Prostate gland (tissue), 2 donors: ENCODE results near the gene FRMD4A. TPM values are rescaled to one million over a fixed set of nuclear protein-coding genes. Genes with fewer than 3 reads are reported as not detected.

Experiments
- DNase-seq: peaks from one replicate; pipeline ENCODE4 v3.0.0-alpha.2; 2019; ENCODE audit warnings: low spot score
- H3K27ac ChIP-seq, 2 donors: fragments of 200-600 bp; sonication (generic); 2 replicates each; pipeline ENCODE4 v1.5.1; 2017 to 2019
- H3K27me3 ChIP-seq: fragments of 200-600 bp; sonication (generic); replicated peaks from 2 replicates; pipeline ENCODE4 v1.5.1; 2019; ENCODE audit not compliant: insufficient read depth
- H3K36me3 ChIP-seq, 2 donors: fragments of 200-600 bp; sonication (generic); 1 replicate in 1 of 2; 2 replicates in 1 of 2; pipeline versions ENCODE4 v1.5.1 to v1.8.1; 2017 to 2019
- H3K4me1 ChIP-seq: fragments of 200-600 bp; sonication (generic); replicated peaks from 2 replicates; pipeline ENCODE4 v1.5.1; 2019
- H3K4me3 ChIP-seq, 2 donors: fragments of 200-600 bp; sonication (generic); 2 replicates each; pipeline ENCODE4 v1.5.1; 2017 to 2019
- H3K9me3 ChIP-seq: fragments of 200-600 bp; sonication (generic); 2 replicates; pipeline ENCODE4 v1.5.1; 2017
- CTCF ChIP-seq, 4 experiments: fragments of 200-600 bp in 2 of 4; fragments of 450-650 bp in 2 of 4; sonication (generic) in 2 of 4; IDR thresholded peaks; 1 replicate in 3 of 4; 2 replicates in 1 of 4; pipeline ENCODE4 v1.5.1; 2016 to 2019; ENCODE audit warnings: antibody characterized with exemption in 4 of 4, mild to moderate bottlenecking in 2 of 4, moderate library complexity in 2 of 4
- POLR2A ChIP-seq: fragments of 450-650 bp; IDR thresholded peaks from one replicate; pipeline ENCODE4 v1.6.1; 2016; ENCODE audit warnings: antibody characterized with exemption, mild to moderate bottlenecking
- POLR2AphosphoS5 ChIP-seq: sonication (generic); formaldehyde crosslinking; IDR thresholded peaks from one replicate; pipeline ENCODE4 v1.6.1; 2017; ENCODE audit warnings: antibody characterized with exemption
- WGBS: methylation state at CpG from one replicate; pipeline ENCODE4 v1.1.5; 2018; 5-methylcytosine and 5-hydroxymethylcytosine counted together
- intact Hi-C: fragments of 100-400 bp; cut with DNase I; formaldehyde crosslinking; loops from one replicate; pipeline ENCODE4 v1.14.2; 2022
- total RNA-seq, 2 donors: library from RNA; depleted of rRNA; stranded (reverse); fragments of >200 nt; gene quantifications; one replicate each; pipeline ENCODE4 v1.1.0, GENCODE V29; 2016

Gene FRMD4A
- total RNA-seq, 2 donors from 2014 or later = 38.0 to 53.2 TPM

GRCh38 chr10:14153570-14154055 lies 177.1 kb downstream of the FRMD4A start:
- intact Hi-C loops = no loop called here
- no peaks in the 10 kb centered on the region for H3K36me3 ChIP-seq
- no peak for DNase-seq
- WGBS = 84% methylated on average over 17 of the region's 17 CpGs
- TF ChIP-seq POLR2AphosphoS5 (no peak), POLR2A (no peak)
- H3K27ac ChIP-seq = no peak overlapping the region
- H3K9me3 ChIP-seq = no peaks in the 10 kb centered on the region
- no peaks in the 10 kb centered on the region for H3K4me1 ChIP-seq
- H3K27me3 ChIP-seq = no peaks in the 10 kb centered on the region
- no peak overlapping the region for H3K4me3 ChIP-seq

- Histone ChIP-seq H3K27ac (no peak overlapping the region), H3K9me3 (no peaks in the 10 kb centered on the region), H3K4me3 (no peak overlapping the region), H3K4me1 (no peaks in the 10 kb centered on the region), H3K36me3 (no peaks in the 10 kb centered on the region), H3K27me3 (no peaks in the 10 kb centered on the region)
- TF ChIP-seq CTCF (IDR thresholded peaks at IDR 0.05) (no peak), POLR2AphosphoS5 (no peak)
- no peak for DNase-seq
- intact Hi-C loops = no loop called here
- 85% methylated on average over 1 of the region's 1 CpG for WGBS
Observed at GRCh38 chr10:14151571-14151970, 179.2 kb downstream of the FRMD4A start.

- H3K27me3 ChIP-seq = no peaks in the 10 kb centered on the region
- H3K36me3 ChIP-seq = no peaks in the 10 kb centered on the region
- no peaks in the 10 kb centered on the region for H3K4me1 ChIP-seq
- no peaks in the 10 kb centered on the region for H3K9me3 ChIP-seq
- no peak for TF ChIP-seq POLR2AphosphoS5
- 83% methylated on average over 4 of the region's 4 CpGs for whole genome bisulfite sequencing
- no peak for DNase-seq
- H3K27ac ChIP-seq = no peak overlapping the region
- no peak overlapping the region for H3K4me3 ChIP-seq
- intact Hi-C loops = no loop called here
Observed at GRCh38 chr10:14150526-14150925, 180.2 kb downstream of the FRMD4A start.

- no peaks in the 10 kb centered on the region for H3K9me3 ChIP-seq
- WGBS = 88% methylated on average over 4 of the region's 4 CpGs
- DNase-seq = no peak
- no peak overlapping the region for H3K27ac ChIP-seq
- no peaks in the 10 kb centered on the region for H3K27me3 ChIP-seq
- TF ChIP-seq POLR2A = no peak
- TF ChIP-seq POLR2AphosphoS5 = no peak
- TF ChIP-seq CTCF (IDR thresholded peaks at IDR 0.05) = no peak
- H3K4me1 ChIP-seq = no peaks in the 10 kb centered on the region
- H3K4me3 ChIP-seq = no peak overlapping the region
- no peaks in the 10 kb centered on the region for H3K36me3 ChIP-seq
- intact Hi-C loops = no loop called here
Observed at GRCh38 chr10:14146501-14146900, 184.2 kb downstream of the FRMD4A start.

- intact Hi-C loops = no loop called here
- TF ChIP-seq POLR2AphosphoS5 (no peak), POLR2A (no peak)
Observed at GRCh38 chr10:14146025-14146424, 184.7 kb downstream of the FRMD4A start.

GRCh38 chr10:14144451-14144850 lies 186.3 kb downstream of the FRMD4A start:
- TF ChIP-seq CTCF (IDR thresholded peaks at IDR 0.05) (no peak), POLR2AphosphoS5 (no peak), POLR2A (no peak)
- H3K27ac ChIP-seq = no peak overlapping the region
- DNase-seq = no peak
- H3K36me3 ChIP-seq = no peaks in the 10 kb centered on the region
- H3K27me3 ChIP-seq = peaks cover 2% of the 10 kb centered on the region
- intact Hi-C loops = no loop called here
- 59% methylated on average over 4 of the region's 4 CpGs for WGBS
- H3K4me1 ChIP-seq = no peaks in the 10 kb centered on the region
- H3K4me3 ChIP-seq = no peak overlapping the region
- H3K9me3 ChIP-seq = no peaks in the 10 kb centered on the region

More at GRCh38 chr10:14146025-14146424, 184.7 kb downstream of the FRMD4A start:
- H3K27me3 ChIP-seq = no peaks in the 10 kb centered on the region
- H3K9me3 ChIP-seq = no peaks in the 10 kb centered on the region
- H3K36me3 ChIP-seq = no peaks in the 10 kb centered on the region
- H3K4me1 ChIP-seq = no peaks in the 10 kb centered on the region
- DNase-seq = no peak
- H3K4me3 ChIP-seq = no peak overlapping the region
- no peak overlapping the region for H3K27ac ChIP-seq
- 81% methylated on average over 3 of the region's 3 CpGs for WGBS
